GM19372 (cell line): ENCODE data around the gene CKAP5.
"Not testable (repeated sequence)": the region's sequence is repeated elsewhere in the genome, so short reads cannot be mapped to it uniquely, and the experiment has no call there.

Experiments
- ATAC-seq: cut with Tn5 transposase; IDR thresholded peaks from one replicate; pipeline ENCODE4 v1.9.1; 2021; ENCODE audit warnings: mild to moderate bottlenecking, low read depth, moderate library complexity; ENCODE audit not compliant: unreplicated experiment

CKAP5 gene

GRCh38 chr11:46799725-46800124, 46.4 kb downstream of the CKAP5 start:
- not testable (repeated sequence) for ATAC-seq

- ATAC-seq: no peak
Measured at GRCh38 chr11:46778416-46778815, 67.7 kb downstream of the CKAP5 start.

- no peak for ATAC-seq
Measured at GRCh38 chr11:46776878-46777277, 69.2 kb downstream of the CKAP5 start.

GRCh38 chr11:46769636-46770221, 76.4 kb downstream of the CKAP5 start:
- ATAC-seq: no peak

GRCh38 chr11:46766656-46767055, 79.4 kb downstream of the CKAP5 start:
- no peak for ATAC-seq

- no peak for ATAC-seq
Measured at GRCh38 chr11:46762248-46762647, 83.8 kb downstream of the CKAP5 start.

GRCh38 chr11:46761807-46762206, 84.3 kb downstream of the CKAP5 start:
- no peak for ATAC-seq

GRCh38 chr11:46760429-46761128, 85.5 kb downstream of the CKAP5 start:
- no peak for ATAC-seq

GRCh38 chr11:46759196-46759595, 86.9 kb downstream of the CKAP5 start:
- ATAC-seq: no peak

GRCh38 chr11:46755962-46756361, 90.1 kb downstream of the CKAP5 start:
- ATAC-seq: no peak

- ATAC-seq: no peak
Measured at GRCh38 chr11:46747150-46747549, 98.9 kb downstream of the CKAP5 start.

- no peak for ATAC-seq
Measured at GRCh38 chr11:46745995-46746394, 100.1 kb downstream of the CKAP5 start.

- no peak for ATAC-seq
Measured at GRCh38 chr11:46745328-46745727, 100.8 kb downstream of the CKAP5 start.

- ATAC-seq: no peak
Measured at GRCh38 chr11:46743693-46744339, 102.3 kb downstream of the CKAP5 start.

- ATAC-seq: no peak
Measured at GRCh38 chr11:46743043-46743442, 103.0 kb downstream of the CKAP5 start.

GRCh38 chr11:46741600-46742484, 104.2 kb downstream of the CKAP5 start:
- no peak for ATAC-seq

GRCh38 chr11:46738887-46739286, 107.2 kb downstream of the CKAP5 start:
- ATAC-seq: no peak

GRCh38 chr11:46737699-46738098, 108.4 kb downstream of the CKAP5 start:
- no peak for ATAC-seq

GRCh38 chr11:46736615-46737014, 109.5 kb downstream of the CKAP5 start:
- ATAC-seq: no peak

GRCh38 chr11:46736146-46736545, 109.9 kb downstream of the CKAP5 start:
- ATAC-seq: no peak

GRCh38 chr11:46733234-46733633, 112.8 kb downstream of the CKAP5 start:
- no peak for ATAC-seq
